Keratinocyte (primary cell): ENCODE results near the gene GRM7.

Experiments used
- EZH2 ChIP-seq: IDR thresholded peaks from one replicate; pipeline ENCODE4 v1.6.1; 2012; ENCODE audit warnings: inconsistent platforms, mild to moderate bottlenecking, low read length, moderate library complexity
- TF ChIP-seq, protein P1 (sequence below), 3 experiments: IDR thresholded peaks in 1 of 3; conservative IDR thresholded peaks in 1 of 3; optimal IDR thresholded peaks in 1 of 3; 2 replicates in 2 of 3; 3 replicates in 1 of 3; pipeline versions ENCODE3 to v1.5.1; 2011; ENCODE audit warnings: low read length in 3 of 3, mild to moderate bottlenecking in 3 of 3, moderate library complexity in 2 of 3, control low read depth in 1 of 3, inconsistent platforms in 1 of 3; ENCODE audit not compliant: insufficient read depth in 2 of 3; ENCODE audit errors: extremely low read depth in 1 of 3

DNA sequence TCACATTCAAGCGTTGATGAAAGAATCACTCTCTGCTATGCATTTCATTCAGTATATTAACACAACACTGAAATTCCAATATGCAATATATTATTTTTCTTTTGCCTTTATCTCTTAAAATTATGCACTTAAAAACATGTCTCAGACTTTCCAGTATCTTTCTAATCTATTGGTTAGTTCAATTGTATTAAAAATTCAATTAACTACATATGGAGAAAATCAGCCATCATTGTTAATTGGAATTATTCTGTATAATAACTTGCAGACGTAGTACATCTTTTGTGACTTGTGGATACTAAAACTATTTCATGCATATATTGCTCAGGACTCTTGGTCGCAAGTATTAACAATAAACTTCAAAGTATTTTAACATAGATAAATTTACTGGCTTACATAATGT is 715.6 kb downstream of the GRM7 start:
- TF ChIP-seq, protein P1, sequence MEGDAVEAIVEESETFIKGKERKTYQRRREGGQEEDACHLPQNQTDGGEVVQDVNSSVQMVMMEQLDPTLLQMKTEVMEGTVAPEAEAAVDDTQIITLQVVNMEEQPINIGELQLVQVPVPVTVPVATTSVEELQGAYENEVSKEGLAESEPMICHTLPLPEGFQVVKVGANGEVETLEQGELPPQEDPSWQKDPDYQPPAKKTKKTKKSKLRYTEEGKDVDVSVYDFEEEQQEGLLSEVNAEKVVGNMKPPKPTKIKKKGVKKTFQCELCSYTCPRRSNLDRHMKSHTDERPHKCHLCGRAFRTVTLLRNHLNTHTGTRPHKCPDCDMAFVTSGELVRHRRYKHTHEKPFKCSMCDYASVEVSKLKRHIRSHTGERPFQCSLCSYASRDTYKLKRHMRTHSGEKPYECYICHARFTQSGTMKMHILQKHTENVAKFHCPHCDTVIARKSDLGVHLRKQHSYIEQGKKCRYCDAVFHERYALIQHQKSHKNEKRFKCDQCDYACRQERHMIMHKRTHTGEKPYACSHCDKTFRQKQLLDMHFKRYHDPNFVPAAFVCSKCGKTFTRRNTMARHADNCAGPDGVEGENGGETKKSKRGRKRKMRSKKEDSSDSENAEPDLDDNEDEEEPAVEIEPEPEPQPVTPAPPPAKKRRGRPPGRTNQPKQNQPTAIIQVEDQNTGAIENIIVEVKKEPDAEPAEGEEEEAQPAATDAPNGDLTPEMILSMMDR (optimal IDR thresholded peaks at IDR 0.05 in 1 of 3, IDR thresholded peaks at IDR 0.05 in 1 of 3, conservative IDR thresholded peaks at IDR 0.05 in 1 of 3; ENCODE audit: extremely low read depth in 1 of 3, insufficient read depth in 2 of 3, low read length in 3 of 3): no peak
- no peak for TF ChIP-seq EZH2
